Heart left ventricle (tissue), 16 donors: Measurements from ENCODE around the gene PLCH1. TPM values are rescaled to one million over a fixed set of nuclear protein-coding genes. Genes with fewer than 3 reads are reported as not detected.
A peak's percentile ranks its signal among the peaks of the same experiment; 100 is the strongest.

ENCODE experiments used
- ATAC-seq, 4 donors: fragments of 200-7000 bp; cut with Tn5 transposase; one replicate each; pipeline ENCODE4 v1.9.1; 2020 to 2022; ENCODE audit warnings: moderate library complexity in 4 of 4, mild to moderate bottlenecking in 3 of 4, moderate number of reproducible peaks in 1 of 4
- DNase-seq, 5 donors: peaks; one replicate each; pipeline ENCODE4 v3.0.0-alpha.2; 2020
- H3K27ac ChIP-seq, 12 donors: fragments of 200-600 bp; sonication (generic) in 4 of 12; one replicate each; pipeline versions ENCODE4 v1.5.0 to v1.8.0; 2016 to 2022; ENCODE audit warnings: mild to moderate bottlenecking in 2 of 12
- H3K27me3 ChIP-seq, 9 donors: fragments of 200-600 bp; sonication (generic) in 2 of 9; one replicate each; pipeline versions ENCODE4 v1.5.1 to v1.8.0; 2016 to 2022; ENCODE audit warnings: mild to moderate bottlenecking in 3 of 9
- H3K36me3 ChIP-seq, 9 donors: fragments of 200-600 bp; sonication (generic) in 2 of 9; one replicate each; pipeline versions ENCODE4 v1.5.0 to v1.8.0; 2018 to 2022; ENCODE audit warnings: mild to moderate bottlenecking in 2 of 9
- H3K4me1 ChIP-seq, 12 donors: fragments of 200-600 bp; sonication (generic) in 4 of 12; one replicate each; pipeline versions ENCODE4 v1.5.0 to v1.8.0; 2016 to 2022; ENCODE audit warnings: mild to moderate bottlenecking in 3 of 12
- H3K4me3 ChIP-seq, 12 donors: fragments of 200-600 bp; sonication (generic) in 4 of 12; one replicate each; pipeline versions ENCODE4 v1.5.0 to v1.8.0; 2017 to 2022; ENCODE audit warnings: mild to moderate bottlenecking in 9 of 12, moderate library complexity in 4 of 12
- H3K9me3 ChIP-seq, 12 donors: fragments of 200-600 bp; sonication (generic) in 4 of 12; one replicate each; pipeline versions ENCODE4 v1.5.0 to v1.8.0; 2016 to 2022; ENCODE audit warnings: mild to moderate bottlenecking in 1 of 12
- CTCF ChIP-seq, 12 donors: fragments of 200-600 bp; sonication (generic) in 4 of 12; IDR thresholded peaks; one replicate each; pipeline versions ENCODE4 v1.5.0 to v1.8.0; 2018 to 2022; ENCODE audit warnings: antibody characterized with exemption in 12 of 12, mild to moderate bottlenecking in 5 of 12
- POLR2A ChIP-seq, 2 donors: fragments of 450-650 bp; IDR thresholded peaks; one replicate each; pipeline ENCODE4 v1.6.1; 2017; ENCODE audit warnings: antibody characterized with exemption in 2 of 2, mild to moderate bottlenecking in 2 of 2, moderate library complexity in 2 of 2
- WGBS, 4 donors: extraction: QIAGEN DNeasy Blood & Tissue Kit in 2 of 4; methylation state at CpG; one replicate each; pipeline versions ENCODE4 v1.1.5 to v1.1.7; 2013 to 2018; 5-methylcytosine and 5-hydroxymethylcytosine counted together
- intact Hi-C, 10 donors: fragments of 100-400 bp; cut with DNase I; formaldehyde crosslinking; loops; one replicate each; pipeline versions ENCODE4 v1.11.1 to v1.14.2; 2022
- polyA plus RNA-seq, 2 donors: library from polyadenylated mRNA; stranded (reverse); fragments of 200-250 nt; gene quantifications; one replicate each; pipeline ENCODE4 v1.2.3, GENCODE V29; 2013
- total RNA-seq, 9 donors: library from RNA; depleted of rRNA in 2 of 9; stranded (reverse); fragments of >200 nt in 2 of 9; fragmentation: NEBNext Ultra II Directional in 3 of 9; extraction: Animal tissue kit (Norgen Biotek cat#: 25700) in 3 of 9; gene quantifications; one replicate each; pipeline versions ENCODE4 v1.1.0 to v1.2.4, GENCODE V29; 2016 to 2023
- donor health status: ischemic (EF 13 %, LVEDD 7.1; RV severe dilation, severe dysfunction).
- donor health status: healthy with polysubstance abuse.
- donor health status: DM: no; HTN: yes; CAD: no.
- donor health status: DM: no; HTN: no; CAD: no.
- donor health status: ischemic (EF 25% LVEDD 6.9; RV normal size, moderate dysfunction).
- donor health status: ischemic (EF 25% LVEDD 5.7; RV mildly dilated, moderate dysfunction).
- donor health status: healthy.
- donor health status: DM: yes; HTN: yes; CAD: no.
- donor health status: ischemic (EF 35%, LVEDD 5.7; RV mildly dilated, moderate dysfunction).
- donor health status: nonischemic (EF 11% LVEDD 7.7; RV severe dilation, severe dysfunction).
- donor health status: DM: yes; HTN: yes; CAD: no.
- donor health status: PGD.
- donor health status: ischemic (EF 29% LVEDD 5.4; RV normal size, mild dysfunction).
- donor health status: nonischemic (EF 23%, LVEDD 6.1; RV moderate dilation, normal function).

The PLCH1 gene
- total and polyA plus RNA-seq, 11 donors: 0.07 to 2.7 (median 0.23) TPM

DNA sequence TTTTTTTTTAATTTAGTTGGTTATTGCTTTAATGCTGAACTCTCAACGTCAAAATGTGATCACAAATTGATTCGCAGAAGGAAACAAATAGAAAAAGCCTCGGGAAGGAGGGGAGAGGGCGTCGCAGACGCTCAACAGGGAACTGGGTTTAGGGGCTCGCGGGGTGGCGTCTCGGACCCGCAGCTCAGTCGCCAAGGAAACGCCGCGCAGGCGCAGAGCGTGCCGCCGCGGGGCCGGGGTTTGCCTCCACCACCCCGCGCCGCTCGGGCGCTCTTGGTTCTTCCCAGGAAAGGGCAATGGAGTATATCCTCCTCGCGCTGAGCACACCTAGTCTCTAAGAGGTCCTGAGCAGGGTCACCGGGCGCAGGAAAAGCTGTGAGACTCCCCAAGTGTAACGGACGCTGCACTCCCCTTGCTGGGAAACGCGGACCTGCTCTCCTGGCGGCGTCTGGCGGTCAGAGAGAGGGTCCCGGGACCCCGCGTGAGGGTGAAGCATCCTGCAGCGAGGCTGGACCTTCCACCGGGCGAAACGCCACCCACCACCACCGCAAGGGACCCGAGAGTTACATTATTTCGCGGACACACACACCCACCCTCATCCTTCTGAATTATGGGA is 753 bp downstream of the PLCH1 start:
- intact Hi-C loops: loop anchor here in 1 of 10 donors (10.0 kb wide), 1 partner anchor 131 kb away; the partner anchor contains the start of gene GMPS
- DNase-seq (peak; percentile 14 to 67 (median 39)), ATAC-seq (peak; percentile 40 to 81 (median 72))
- Histone ChIP-seq H3K9me3 (no peaks in the 10 kb centered on the region), H3K36me3 (no peaks in the 10 kb centered on the region), H3K4me1 (peaks cover 0 to 29% (median 5%) of the 10 kb centered on the region in 12 donors), H3K27me3 (peaks cover 5 to 47% (median 18%) of the 10 kb centered on the region in 9 donors), H3K27ac (no peak overlapping the region), H3K4me3 (peak overlapping the region; percentile 37 to 77 (median 62))
- 0 to 2% (median 1%) methylated on average over 26 to 48 of the region's 48 CpGs for WGBS, 4 donors
- TF ChIP-seq CTCF (IDR thresholded peaks at IDR 0.05) (no peak), POLR2A (IDR thresholded peaks at IDR 0.05) (no peak)

- DNase-seq: no peak
- no peak for TF ChIP-seq CTCF (IDR thresholded peaks at IDR 0.05)
- TF ChIP-seq POLR2A (IDR thresholded peaks at IDR 0.05): no peak
- no peaks in the 10 kb centered on the region for H3K9me3 ChIP-seq
Measured at GRCh38 chr3:155743606-155744005, 1.3 kb downstream of the PLCH1 start.

DNA sequence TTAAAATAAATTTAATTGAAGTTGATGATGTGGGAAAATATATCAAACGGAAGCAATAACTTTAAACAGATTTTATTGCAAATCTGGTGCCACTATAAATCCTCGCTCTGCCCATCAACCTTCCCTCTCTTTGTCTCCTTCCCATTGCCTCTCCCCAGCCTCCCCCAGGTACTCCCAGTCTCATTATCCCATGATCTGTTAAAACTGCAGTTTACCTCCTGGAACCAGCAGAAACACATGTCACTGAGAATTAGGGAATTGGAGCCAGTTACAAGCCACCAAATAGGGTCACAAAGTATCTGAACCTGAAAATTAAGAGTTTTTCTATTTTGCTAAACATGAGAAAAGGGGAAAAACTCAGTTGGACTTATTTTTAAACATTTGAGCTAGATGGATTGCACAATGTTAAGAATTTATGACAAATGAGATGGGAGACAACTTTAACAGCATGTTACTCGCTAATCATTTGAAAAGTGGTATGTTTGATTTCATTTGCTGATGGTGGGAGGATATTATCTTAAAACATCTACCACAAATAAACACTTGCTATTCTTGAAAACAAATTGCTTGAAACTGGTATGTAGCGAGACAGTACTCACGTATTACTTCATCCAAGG is 2.4 kb downstream of the PLCH1 start:
- WGBS, 4 donors: 89 to 93% (median 91%) methylated on average over 5 of the region's 5 CpGs
- intact Hi-C loops: loop anchor here in 1 of 10 donors (10.0 kb wide), 1 partner anchor 132 kb away; the partner anchor contains the start of gene GMPS
- ATAC-seq (no peak), DNase-seq (no peak)
- H3K27me3 ChIP-seq: peaks cover 5 to 48% (median 18%) of the 10 kb centered on the region in 9 donors
- peaks cover 0 to 29% (median 5%) of the 10 kb centered on the region in 12 donors for H3K4me1 ChIP-seq
- no peaks in the 10 kb centered on the region for H3K9me3 ChIP-seq
- no peak overlapping the region for H3K4me3 ChIP-seq
- no peak overlapping the region for H3K27ac ChIP-seq
- H3K36me3 ChIP-seq: no peaks in the 10 kb centered on the region
- TF ChIP-seq CTCF (IDR thresholded peaks at IDR 0.05): no peak
- TF ChIP-seq POLR2A (IDR thresholded peaks at IDR 0.05): no peak

More at GRCh38 chr3:155743606-155744005, 1.3 kb downstream of the PLCH1 start:
- peak overlapping the region; percentile 37 to 77 (median 62) for H3K4me3 ChIP-seq
- H3K4me1 ChIP-seq: peaks cover 0 to 29% (median 5%) of the 10 kb centered on the region in 12 donors
- H3K27me3 ChIP-seq: peaks cover 5 to 48% (median 18%) of the 10 kb centered on the region in 9 donors
- intact Hi-C loops: loop anchor here in 1 of 10 donors (10.0 kb wide), 1 partner anchor 131 kb away; the partner anchor contains the start of gene GMPS
- ATAC-seq: no peak
- no peaks in the 10 kb centered on the region for H3K36me3 ChIP-seq
- no peak overlapping the region for H3K27ac ChIP-seq
- WGBS, 4 donors: 15 to 19% (median 17%) methylated on average over 8 of the region's 8 CpGs

DNA sequence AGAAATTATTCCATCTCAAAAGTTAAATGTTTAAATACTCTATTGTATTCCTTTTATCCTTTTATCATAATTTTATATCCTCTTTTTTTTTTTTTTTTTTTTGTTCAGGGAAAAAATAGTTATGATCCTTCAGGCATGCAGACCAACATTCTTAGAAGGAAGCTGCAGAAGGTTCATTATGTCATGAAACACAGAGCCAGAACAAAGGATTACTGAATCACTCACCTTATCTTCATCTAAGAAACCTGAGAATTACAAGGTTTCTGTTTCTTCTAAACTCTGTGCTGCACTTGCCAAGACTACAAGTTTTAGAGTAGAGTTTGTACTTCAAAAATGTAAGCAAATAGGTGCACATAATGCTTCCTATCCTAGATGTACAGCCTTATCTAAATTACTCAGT is 3.3 kb downstream of the PLCH1 start:
- TF ChIP-seq POLR2A (IDR thresholded peaks at IDR 0.05): no peak
- TF ChIP-seq CTCF (IDR thresholded peaks at IDR 0.05): no peak
- intact Hi-C loops: loop anchor here in 1 of 10 donors (10.0 kb wide), 1 partner anchor 133 kb away; the partner anchor contains the start of gene GMPS
- Histone ChIP-seq H3K27ac (no peak overlapping the region), H3K9me3 (no peaks in the 10 kb centered on the region), H3K4me1 (peaks cover 0 to 29% (median 5%) of the 10 kb centered on the region in 12 donors), H3K36me3 (no peaks in the 10 kb centered on the region), H3K27me3 (peaks cover 5 to 48% (median 18%) of the 10 kb centered on the region in 9 donors), H3K4me3 (no peak overlapping the region)
- ATAC-seq: no peak
- DNase-seq: no peak
